Ovary (tissue), 3 donors: ENCODE results near the gene DNAI1.

Experiments used
- CTCF ChIP-seq, 3 donors: fragments of 450-650 bp in 2 of 3; fragments of 200-600 bp in 1 of 3; IDR thresholded peaks; one replicate each; pipeline versions ENCODE4 v1.5.1 to v1.8.0; 2016 to 2022; ENCODE audit warnings: antibody characterized with exemption in 3 of 3, mild to moderate bottlenecking in 1 of 3
- EP300 ChIP-seq: sonication (generic); formaldehyde crosslinking; IDR thresholded peaks from one replicate; pipeline ENCODE4 v1.6.1; 2017; ENCODE audit warnings: antibody characterized with exemption
- POLR2A ChIP-seq: fragments of 450-650 bp; IDR thresholded peaks from one replicate; pipeline ENCODE4 v1.6.1; 2017; ENCODE audit warnings: antibody characterized with exemption, mild to moderate bottlenecking, moderate library complexity
- donor health status: DM: no; HTN: no; CAD: no.

- TF ChIP-seq CTCF (IDR thresholded peaks at IDR 0.05): no peak
- no peak for TF ChIP-seq EP300
- no peak for TF ChIP-seq POLR2A
These were observed 42.8 kb downstream of the DNAI1 start for GRCh38 chr9:34501372-34501771.
